ENCODE data around the gene BCKDK. TPM values are rescaled to one million over a fixed set of nuclear protein-coding genes. Genes with fewer than 3 reads are reported as not detected.

The BCKDK gene
- total RNA-seq (10 to 100 TPM; 25.7 to 64.2 (median 37.0) TPM), polyA plus RNA-seq (10 to 100 TPM; 27.4 to 30.7 TPM)

DNA sequence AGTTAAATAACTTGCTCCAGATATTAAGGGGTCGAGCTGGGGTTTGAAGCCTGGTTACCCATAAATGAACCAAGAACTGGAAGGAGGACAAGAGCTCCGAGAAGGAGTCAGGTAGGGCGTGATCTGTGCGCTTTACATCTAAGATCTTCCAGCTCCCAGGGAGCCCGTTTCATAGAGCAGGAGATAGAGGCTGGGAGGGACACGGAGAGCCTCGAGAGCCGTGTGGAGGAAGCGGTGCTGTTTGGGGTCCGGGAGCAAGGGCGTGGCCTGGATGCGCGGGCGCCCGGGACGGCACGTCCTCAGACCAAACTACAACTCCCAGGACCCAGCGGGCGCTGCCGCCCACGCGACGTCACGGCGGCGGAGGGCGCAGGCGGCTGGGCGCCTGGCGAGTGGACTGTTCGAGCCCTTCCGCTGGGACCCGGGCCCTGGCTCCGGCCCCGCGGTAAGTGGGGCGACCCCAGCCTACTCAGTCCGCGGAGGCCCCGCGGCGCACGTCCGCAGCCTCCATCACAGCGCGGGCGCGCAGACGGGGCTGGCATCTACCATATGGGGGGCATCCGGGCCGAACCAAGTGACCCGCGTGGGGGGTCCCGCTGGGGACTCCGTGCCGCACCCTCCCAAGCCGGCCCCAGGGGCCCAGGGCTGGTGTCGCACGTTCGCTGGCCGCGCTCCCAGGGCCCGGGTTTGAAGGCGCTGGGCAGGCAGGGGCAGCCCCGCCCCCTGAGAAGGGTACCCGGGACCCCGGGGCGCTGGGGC lies at the start of gene BCKDK:
BCKDK (plus strand) TSS at position 352 of the 759 bp plus-strand sequence. CDS start 838 bp downstream, outside the sequence.
- intact Hi-C loops (cut with DNase I): no loop called here
- H3K27ac ChIP-seq: peak within 1 kb of the TSS; percentile 86 to 92 (median 91)
- H3K36me3 ChIP-seq: peaks cover 0 to 31% (median 0%) of the 10 kb centered on the region in 3 donors
- TF ChIP-seq, protein P1, sequence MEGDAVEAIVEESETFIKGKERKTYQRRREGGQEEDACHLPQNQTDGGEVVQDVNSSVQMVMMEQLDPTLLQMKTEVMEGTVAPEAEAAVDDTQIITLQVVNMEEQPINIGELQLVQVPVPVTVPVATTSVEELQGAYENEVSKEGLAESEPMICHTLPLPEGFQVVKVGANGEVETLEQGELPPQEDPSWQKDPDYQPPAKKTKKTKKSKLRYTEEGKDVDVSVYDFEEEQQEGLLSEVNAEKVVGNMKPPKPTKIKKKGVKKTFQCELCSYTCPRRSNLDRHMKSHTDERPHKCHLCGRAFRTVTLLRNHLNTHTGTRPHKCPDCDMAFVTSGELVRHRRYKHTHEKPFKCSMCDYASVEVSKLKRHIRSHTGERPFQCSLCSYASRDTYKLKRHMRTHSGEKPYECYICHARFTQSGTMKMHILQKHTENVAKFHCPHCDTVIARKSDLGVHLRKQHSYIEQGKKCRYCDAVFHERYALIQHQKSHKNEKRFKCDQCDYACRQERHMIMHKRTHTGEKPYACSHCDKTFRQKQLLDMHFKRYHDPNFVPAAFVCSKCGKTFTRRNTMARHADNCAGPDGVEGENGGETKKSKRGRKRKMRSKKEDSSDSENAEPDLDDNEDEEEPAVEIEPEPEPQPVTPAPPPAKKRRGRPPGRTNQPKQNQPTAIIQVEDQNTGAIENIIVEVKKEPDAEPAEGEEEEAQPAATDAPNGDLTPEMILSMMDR (IDR thresholded peaks at IDR 0.05): no peak
- peaks cover 5 to 20% (median 14%) of the 10 kb centered on the region in 3 donors for H3K4me1 ChIP-seq
- no peaks in the 10 kb centered on the region for H3K9me3 ChIP-seq
- DNase-seq (peak; percentile 65 to 88 (median 75)), FAIRE-seq (no peak), ATAC-seq (peak; percentile 67 to 84 (median 83))
- WGBS, 2 donors: 4 to 5% methylated on average over 58 to 68 of the region's 68 CpGs
- no peaks in the 10 kb centered on the region for H3K27me3 ChIP-seq
- H3K4me3 ChIP-seq: peak within 1 kb of the TSS; percentile 61 to 100 (median 97)

DNA sequence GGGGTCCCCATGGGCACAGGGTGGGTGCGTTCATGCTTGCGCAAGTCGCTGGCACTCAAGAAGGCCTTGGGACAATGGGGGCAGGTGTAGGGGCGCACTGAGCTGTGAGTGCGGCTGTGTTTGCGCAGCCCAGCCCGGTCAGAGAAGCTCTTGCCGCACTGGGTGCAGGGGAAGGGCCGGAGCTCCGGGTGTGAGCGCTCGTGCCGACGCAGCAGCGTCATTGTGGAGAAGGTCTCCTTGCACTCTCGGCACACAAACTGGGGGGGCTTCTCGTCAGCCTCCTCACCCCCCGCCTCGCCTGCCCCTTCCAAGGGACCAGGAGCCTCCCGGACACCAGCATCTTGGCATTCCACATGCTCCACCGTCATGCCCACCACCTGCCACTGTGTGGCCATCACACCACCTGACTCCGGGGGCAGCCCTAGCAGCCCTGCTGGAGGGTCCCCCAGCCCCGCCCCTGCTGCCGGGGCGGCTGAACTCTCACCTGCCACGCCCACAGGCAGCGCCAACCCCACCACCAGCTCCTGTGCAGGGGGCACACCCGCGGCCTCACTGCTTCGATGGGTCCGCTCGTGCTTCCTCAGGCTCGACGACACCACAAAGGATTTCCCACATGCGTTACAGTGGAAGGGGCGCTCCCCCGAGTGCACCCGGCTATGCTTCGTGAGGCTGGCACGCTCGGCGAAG lies 46.9 kb upstream of the BCKDK start:
- no peak for ATAC-seq
- Histone ChIP-seq H3K36me3 (peaks cover 0 to 10% (median 2%) of the 10 kb centered on the region in 3 donors), H3K27ac (no peak overlapping the region), H3K9me3 (no peaks in the 10 kb centered on the region), H3K4me3 (no peak overlapping the region), H3K4me1 (no peaks in the 10 kb centered on the region), H3K27me3 (no peaks in the 10 kb centered on the region)
- peak in 1 of 6 donors; percentile 67 for DNase-seq
- no peak for FAIRE-seq
- intact Hi-C loops (cut with DNase I): no loop called here
- TF ChIP-seq, protein P1 (IDR thresholded peaks at IDR 0.05): no peak
- 93 to 95% methylated on average over 41 to 42 of the region's 42 CpGs for WGBS, 2 donors

DNA sequence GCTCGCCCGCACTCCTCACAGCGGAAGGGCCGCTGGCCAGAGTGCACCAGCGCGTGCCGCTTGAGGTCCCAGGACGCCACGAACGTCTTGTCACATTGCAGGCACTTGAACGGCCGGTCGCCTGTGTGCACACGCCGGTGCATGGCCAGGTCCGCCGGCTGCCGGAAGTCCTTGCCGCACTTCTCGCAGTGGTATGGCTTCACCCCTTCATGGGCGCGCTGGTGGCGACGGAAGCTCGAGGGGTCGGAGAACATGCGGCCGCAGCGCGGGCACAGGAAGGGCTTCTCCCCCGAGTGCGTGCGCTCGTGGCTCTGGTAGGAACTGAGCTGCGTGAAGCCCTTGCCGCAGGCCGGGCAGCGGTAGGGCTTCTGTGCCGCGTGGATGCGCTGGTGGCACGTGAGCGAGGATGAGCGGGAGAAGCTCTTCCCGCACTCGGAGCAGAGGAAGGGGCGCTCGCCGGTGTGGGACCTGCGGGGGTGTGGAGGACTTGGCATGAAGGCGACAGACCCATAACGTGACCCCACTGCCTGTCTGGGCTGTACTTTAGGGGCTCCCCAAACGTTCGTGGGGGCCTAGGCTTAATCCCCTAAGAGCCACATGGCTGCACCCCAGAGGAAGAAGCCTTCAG lies 46.3 kb upstream of the BCKDK start:
- WGBS, 2 donors: 94 to 96% methylated on average over 53 to 54 of the region's 54 CpGs
- peak in 1 of 6 donors; percentile 63 for DNase-seq
- Histone ChIP-seq H3K4me3 (no peak overlapping the region), H3K27ac (no peak overlapping the region), H3K27me3 (no peaks in the 10 kb centered on the region), H3K9me3 (no peaks in the 10 kb centered on the region), H3K4me1 (no peaks in the 10 kb centered on the region), H3K36me3 (peaks cover 0 to 10% (median 2%) of the 10 kb centered on the region in 3 donors)
- FAIRE-seq: no peak
- ATAC-seq: no peak
- intact Hi-C loops (cut with DNase I): no loop called here
- TF ChIP-seq, protein P1 (IDR thresholded peaks at IDR 0.05): no peak

DNA sequence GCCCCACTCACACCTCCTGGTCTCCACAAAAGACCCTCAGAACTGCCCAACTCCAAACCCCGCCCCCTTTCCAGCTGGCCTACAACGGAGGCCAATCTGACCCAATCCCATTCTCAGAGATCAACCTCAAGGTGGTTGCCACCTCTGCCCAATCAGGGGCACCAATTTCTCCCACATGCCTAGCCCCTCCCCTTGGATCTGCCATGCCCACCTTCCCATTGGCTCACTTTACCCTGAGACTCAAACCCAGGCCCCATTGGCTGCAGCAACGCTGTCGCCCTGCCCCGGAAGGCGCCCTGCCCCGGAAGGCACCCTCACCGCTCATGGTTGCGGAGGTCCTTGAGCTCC lies 44.7 kb upstream of the BCKDK start:
- Histone ChIP-seq H3K27ac (no peak overlapping the region), H3K9me3 (no peaks in the 10 kb centered on the region), H3K27me3 (no peaks in the 10 kb centered on the region), H3K4me3 (no peak overlapping the region), H3K4me1 (no peaks in the 10 kb centered on the region), H3K36me3 (peaks cover 0 to 10% (median 2%) of the 10 kb centered on the region in 3 donors)
- WGBS, 2 donors: 93% methylated on average over 9 of the region's 9 CpGs
- no peak for ATAC-seq
- no peak for DNase-seq
- no peak for FAIRE-seq
- TF ChIP-seq, protein P1 (IDR thresholded peaks at IDR 0.05): no peak
- intact Hi-C loops (cut with DNase I): no loop called here

Data from pancreas (tissue), 10 donors.